GM21447 (cell line): Measurements from ENCODE around the gene SERTAD2.

ENCODE experiments used
- ATAC-seq: cut with Tn5 transposase; IDR thresholded peaks from one replicate; pipeline ENCODE4 v1.9.1; 2021; ENCODE audit not compliant: unreplicated experiment

The SERTAD2 gene

GRCh38 chr2:64649626-64650025 is 4.1 kb downstream of the SERTAD2 start:
- no peak for ATAC-seq

DNA sequence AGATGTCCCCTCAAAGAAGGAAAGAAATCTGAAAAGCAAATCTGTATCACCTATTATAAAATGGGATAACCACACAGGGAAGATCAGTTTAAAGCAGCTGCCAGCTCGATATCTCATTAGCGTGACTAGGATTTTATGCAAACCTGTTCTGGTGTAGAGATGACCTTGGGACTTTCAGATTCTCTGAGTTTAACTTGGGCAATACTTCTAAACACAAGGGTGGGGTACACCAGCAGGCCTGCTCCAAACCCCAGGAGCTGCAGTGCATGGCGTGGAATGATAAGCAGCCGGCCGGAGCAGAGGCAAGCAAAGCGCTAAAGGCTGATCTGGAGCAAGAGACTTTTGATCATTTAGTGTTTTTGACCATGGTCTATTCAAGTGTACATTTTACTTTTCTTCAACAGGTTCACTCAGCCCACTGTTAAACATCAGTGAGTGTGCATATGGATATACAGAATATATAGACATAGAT is 4.7 kb downstream of the SERTAD2 start:
- no peak for ATAC-seq

DNA sequence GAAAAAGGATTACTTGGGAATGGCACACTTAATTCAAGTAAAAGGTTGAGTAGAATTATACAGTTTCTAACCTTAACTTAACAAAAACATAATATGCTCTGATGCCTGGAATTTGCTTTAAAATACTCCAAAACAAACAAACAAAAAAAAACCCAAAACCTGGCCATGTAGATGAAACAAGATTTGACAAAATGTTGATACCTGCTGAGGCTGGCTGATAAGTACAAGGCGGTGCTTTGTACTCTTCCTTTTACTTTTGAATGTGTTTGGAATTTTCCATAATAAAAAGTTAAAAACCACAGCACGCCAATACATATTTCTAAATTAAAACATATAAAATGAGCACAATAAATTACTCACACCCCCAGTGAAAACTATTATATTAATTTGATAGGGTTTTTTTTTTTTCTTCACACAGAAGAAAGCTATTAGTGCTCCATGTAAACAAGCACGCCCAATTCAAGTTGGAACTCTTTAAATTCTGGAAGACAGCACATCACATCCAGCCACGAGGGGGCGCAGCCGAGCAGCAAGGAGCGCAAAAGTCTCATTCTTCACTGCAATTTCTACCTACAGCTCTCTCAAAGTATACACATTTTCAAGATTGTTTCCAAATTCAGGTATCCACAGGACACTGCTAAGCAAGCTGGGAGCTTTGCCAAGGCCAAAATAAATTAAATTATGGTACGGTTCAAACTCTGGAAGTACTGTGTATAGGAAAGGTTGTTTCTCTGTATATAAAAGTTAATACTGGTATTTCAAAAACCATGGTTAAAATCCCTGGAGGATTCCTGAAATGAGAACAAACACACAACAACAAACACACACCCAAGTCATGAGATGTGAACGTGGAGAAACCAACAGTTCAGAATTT is 7.5 kb downstream of the SERTAD2 start:
- ATAC-seq, result no peak

DNA sequence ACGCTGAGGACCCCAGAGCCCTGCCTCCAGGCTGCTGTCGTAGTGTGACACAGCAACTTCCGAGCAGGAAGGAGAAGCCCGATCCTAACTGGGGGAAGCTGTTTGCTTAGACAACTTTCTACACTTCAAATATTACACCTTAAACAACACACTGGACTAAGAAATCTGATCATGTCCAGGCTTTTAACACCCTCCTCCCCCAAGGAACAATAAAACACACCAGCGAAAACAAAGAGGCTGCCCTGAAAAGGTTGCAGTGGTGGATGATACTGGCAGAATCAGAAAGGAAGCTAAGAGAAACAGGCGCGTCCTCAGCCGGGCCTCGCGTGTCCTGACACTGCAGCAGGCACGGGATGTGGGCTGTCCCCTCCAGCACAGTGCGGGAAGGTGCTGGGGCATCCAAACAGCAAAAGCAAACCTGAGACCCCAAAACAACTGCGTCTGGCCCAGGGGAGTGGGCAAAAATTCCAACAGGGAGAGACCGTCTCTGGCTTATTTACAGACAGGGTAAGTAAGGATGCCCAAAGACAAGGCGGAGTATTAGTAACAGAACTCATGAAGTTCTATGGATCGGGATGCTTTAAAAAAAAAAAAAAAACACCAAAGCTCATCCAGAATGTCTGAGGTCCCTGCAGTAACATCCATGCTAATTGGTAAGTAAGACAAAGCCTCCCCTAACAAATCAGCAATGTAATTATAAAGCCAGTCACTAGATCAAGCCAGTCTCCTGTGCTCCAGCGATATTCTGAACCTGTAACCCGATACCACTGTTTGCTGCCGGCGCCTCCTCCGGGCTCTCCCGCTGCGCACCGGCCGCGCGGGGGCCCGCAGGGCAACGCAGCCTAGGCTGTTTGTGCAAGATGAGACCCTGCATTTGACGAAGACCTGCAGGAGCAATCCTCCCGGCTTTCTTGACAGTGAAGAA is 9.0 kb downstream of the SERTAD2 start:
- ATAC-seq, result peak; percentile 55

GRCh38 chr2:64643838-64644457 is 9.8 kb downstream of the SERTAD2 start:
- ATAC-seq, result no peak

- ATAC-seq, result no peak
Measured at GRCh38 chr2:64641599-64641998, 12.1 kb downstream of the SERTAD2 start.

DNA sequence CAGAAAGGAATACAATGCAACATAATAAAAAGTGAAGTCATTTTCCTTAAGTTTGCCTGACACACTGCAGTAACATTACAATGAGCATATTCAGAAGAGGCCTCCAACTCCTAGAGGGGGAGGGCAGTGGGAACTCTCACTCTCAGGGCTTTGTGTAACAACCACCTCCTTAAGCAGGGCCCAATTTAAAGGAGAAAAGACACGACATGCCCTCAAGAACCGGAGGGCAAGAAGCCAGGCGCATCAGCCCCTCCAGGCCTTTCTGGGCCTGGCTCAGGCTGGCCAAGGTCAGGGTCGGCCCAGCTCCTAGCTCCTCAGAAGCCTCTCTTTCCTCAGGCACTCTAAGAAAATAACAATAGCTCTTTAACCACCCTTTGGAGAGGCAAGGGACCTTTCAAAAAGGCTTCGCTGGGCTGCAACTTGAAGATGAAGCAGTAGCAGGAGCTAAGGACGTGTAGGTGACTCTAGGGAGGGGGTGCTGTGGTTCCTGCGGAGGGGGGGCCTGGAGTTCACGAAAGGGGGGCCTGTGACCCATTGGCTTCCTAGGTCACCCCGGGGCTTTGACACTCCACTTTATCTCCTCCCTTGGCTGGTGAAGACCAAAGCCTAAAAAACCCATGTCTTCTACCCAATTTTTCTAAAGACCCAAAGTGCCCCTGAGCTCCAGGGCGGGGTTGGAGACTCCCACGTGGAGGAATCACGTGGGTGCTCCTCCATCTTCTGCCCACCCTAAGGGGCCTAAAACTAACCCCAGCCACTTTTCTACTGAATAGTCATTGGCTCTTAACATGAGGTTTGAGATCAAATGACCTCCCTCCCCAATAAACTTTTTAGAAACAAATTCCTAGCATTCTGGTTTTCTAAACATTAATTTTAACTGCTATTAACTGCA is 13.3 kb downstream of the SERTAD2 start:
- no peak for ATAC-seq

- no peak for ATAC-seq
Measured at GRCh38 chr2:64639691-64640090, 14.0 kb downstream of the SERTAD2 start.

DNA sequence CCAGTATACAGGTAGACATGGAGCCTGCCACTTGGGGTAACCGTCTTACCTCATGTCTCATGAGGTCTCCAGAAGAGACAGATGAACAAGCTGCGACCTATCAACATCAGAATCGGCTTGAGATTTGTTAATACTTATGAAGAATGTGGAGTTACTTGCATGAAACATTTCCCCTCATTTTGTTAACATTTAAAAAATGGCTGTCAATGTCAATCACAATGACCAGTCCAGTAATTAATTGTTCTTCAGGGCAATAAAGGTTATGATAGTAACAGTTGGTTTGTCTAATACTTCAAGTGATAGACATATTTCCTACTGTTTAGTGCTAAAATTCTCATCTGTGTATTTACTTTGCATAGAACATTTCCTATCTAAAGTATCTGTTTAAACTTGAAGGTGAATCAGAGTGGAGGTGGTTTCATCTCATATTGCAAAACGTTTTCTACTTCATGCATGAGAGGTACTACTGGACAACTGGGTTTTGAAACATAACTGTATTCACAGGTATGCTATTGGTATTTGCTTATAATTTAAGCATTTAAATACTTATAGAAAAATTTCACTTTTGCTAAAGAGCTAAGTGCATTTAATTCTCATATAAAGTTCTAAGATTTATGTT is 15.1 kb downstream of the SERTAD2 start:
- ATAC-seq, result no peak

DNA sequence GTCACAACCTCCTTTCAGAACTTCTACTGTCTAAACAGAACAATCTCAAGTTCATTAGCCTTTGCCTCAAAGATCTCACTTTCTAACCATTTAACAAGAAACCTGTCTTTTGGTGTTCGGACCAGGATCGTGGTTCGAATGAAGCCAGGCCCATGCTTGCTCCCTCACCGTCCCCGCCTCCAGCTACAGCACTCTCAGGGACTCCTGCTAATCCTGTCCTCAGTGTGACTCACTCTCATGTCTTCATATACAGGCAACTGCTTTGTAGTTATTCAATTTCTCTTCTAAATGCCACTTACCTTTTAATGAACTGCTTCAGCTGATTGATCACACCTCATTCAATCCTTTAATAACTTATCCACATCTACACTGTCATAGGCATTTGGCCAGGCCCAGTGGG is 15.8 kb downstream of the SERTAD2 start:
- ATAC-seq, result no peak

DNA sequence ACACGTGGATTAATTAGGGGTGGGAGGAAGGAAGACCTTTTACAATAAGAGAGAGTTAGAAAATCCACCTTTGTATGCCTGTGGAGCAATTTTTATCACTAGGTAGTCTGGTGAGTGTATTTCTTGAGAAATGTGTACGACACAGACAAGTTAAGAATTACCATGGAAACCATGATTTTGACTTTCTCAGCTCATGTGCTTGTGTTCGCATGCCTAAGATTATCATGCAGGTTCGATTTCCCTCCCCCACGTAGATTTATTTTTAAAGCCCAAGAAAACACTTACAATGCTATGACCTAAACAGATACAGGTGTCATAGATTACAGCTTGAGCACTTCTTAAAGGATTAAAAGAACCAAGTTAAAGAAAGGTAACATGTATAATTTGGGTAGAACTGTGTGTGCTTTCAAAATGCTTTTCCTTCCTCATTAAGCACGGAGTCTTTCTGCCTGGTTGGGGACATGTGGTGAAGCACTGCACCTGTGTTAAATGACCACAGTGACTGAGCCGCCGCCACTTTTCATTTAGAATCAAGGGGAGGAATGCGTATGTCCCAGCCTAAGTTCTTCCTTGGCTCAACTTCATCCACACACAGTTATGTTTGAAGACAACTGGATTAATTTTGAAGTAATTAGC is 16.6 kb downstream of the SERTAD2 start:
- peak; percentile 55 for ATAC-seq

- ATAC-seq, result peak; percentile 67
Measured at GRCh38 chr2:64635976-64636911, 17.5 kb downstream of the SERTAD2 start.

GRCh38 chr2:64634345-64635267 is 19.1 kb downstream of the SERTAD2 start:
- ATAC-seq, result no peak

GRCh38 chr2:64632835-64633819 is 20.6 kb downstream of the SERTAD2 start:
- no peak for ATAC-seq

GRCh38 chr2:64631771-64632170 is 21.9 kb downstream of the SERTAD2 start:
- ATAC-seq, result no peak

DNA sequence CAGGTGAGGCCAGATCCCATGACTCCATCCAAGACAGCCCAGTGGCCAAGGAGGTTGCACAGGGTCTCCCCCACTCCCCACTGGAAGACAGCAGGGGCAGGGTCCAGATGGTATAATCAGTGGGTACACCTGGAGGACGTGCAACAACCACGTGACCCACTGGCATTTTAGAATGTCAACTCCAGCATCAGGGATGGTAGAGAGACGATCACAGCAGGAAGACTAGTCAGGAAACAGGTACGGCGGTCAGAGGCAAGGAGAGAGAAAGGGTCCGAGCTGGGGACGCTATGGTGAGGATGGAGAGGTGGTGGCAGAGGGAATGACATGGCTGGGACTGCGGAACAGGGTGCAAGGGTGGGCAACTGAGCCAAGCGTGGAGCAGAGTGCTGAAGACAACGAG is 23.0 kb downstream of the SERTAD2 start:
- no peak for ATAC-seq
